GM19372 (cell line): ENCODE results near the gene TCF23.
"Not testable (repeated sequence)": the region's sequence is repeated elsewhere in the genome, so short reads cannot be mapped to it uniquely, and the experiment has no call there.

ENCODE experiments used
- ATAC-seq: cut with Tn5 transposase; IDR thresholded peaks from one replicate; pipeline ENCODE4 v1.9.1; 2021; ENCODE audit warnings: mild to moderate bottlenecking, low read depth, moderate library complexity; ENCODE audit not compliant: unreplicated experiment

TCF23 gene

DNA sequence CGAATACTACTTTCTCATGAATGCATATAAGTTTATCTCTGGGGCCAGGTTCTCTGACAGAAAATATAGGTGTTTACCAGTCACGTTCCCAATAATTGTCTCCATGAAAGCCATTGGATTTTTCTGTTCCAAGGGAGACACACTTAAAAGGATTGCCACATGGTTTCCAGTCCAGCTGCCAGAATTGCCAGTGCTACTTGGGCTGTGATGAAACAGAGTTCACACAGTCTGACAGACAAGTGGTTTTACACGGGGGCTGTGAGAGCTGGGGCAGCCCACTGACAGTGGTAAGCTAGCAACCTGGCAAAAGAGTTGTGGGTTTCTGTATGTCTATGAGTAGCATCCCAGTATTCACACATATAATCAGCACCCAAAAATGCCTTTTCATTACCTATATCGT is 35.3 kb downstream of the TCF23 start:
- ATAC-seq, result no peak

DNA sequence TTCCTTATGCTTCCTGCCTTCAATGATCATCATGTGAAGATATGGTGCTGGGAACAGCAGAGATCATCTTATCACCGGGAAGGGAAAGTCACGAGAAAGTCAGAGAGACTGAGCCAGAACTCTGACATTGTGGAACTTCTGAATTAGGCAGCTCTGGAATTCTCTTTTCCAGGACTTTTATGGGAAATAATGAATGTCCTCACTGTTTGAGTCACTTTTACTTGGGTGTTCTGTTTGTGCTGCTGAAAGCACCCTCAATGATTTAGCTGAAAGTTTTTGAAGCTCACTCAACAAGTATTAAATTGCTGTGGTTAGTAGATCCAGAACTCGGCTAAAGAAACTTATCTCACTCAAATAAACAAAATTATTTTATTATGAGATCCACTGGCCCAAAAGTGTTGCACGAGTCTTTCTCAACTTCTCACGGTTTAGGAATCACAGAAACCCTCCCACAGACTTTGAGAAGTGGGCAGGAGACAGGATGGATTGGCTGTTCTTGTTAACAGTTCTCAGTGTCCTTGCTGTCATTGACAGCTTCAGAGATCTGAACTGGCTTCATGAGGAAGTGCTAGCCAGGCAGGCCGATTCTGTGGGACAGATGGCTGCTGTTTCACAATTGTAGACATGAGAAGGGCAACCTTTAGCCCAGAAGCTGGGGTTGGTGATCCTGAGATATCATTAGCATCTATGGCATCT is 36.7 kb downstream of the TCF23 start:
- no peak for ATAC-seq

DNA sequence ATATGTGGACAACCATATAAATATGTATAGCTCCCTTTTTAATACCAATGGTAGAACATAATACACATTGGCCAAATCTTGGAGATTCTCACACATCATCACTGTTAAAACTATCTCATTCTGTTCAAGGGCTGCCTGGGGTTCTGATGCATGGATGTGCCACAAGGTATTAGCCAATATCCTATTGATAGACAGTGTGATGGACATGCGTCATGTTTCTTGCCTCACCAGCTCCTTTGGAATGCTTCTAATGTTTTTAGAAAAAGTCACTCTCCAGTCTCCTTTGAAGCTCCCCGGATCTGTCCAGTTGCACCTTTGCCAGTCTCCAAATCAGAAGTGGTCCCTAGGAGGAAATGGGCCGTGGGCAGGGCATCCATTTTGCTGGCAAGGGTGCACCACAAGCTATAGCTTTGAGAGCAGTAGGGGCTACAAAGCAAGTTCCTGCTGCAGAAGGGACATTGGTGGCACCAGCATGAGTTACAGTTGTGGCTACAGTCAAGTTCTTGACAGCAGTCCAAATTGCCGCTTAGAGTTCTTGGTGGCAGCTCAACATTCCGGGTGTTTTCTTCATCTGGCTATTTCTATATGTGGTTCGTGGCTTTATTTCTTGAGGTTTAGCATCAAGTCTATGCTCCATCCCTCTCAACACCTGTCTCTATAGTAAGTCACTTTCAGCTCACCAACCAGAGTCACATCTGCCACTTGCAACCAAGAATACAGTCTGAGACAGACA is 38.0 kb downstream of the TCF23 start:
- no peak for ATAC-seq

GRCh38 chr2:27189989-27190388 is 41.2 kb downstream of the TCF23 start:
- no peak for ATAC-seq

GRCh38 chr2:27191070-27191829 is 42.4 kb downstream of the TCF23 start:
- no peak for ATAC-seq

- no peak for ATAC-seq
Observed at GRCh38 chr2:27194538-27195354, 45.9 kb downstream of the TCF23 start.

GRCh38 chr2:27195799-27196198 is 47.0 kb downstream of the TCF23 start:
- ATAC-seq, result not testable (repeated sequence)

DNA sequence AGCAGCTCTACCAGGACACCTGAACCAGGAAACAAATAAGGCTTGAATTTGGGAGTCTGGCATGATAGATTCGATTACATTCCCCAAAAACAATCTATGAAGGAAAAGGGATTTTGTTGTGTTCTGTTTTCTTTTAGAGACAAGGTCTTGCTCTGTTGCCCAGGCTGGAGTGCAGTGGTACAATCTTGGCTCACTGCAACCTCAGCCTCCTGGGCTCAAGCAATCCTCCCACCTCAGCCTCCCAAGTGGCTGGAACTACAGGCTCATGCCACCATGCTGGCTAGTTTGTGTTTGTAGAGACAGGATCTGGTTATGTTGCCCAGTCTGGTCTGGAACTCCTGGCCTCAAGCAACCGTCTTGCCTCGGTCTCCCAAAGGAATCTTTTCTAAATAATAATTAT is 49.3 kb downstream of the TCF23 start:
- ATAC-seq, result not testable (repeated sequence)

- no peak for ATAC-seq
Observed at GRCh38 chr2:27198627-27199026, 49.8 kb downstream of the TCF23 start.

DNA sequence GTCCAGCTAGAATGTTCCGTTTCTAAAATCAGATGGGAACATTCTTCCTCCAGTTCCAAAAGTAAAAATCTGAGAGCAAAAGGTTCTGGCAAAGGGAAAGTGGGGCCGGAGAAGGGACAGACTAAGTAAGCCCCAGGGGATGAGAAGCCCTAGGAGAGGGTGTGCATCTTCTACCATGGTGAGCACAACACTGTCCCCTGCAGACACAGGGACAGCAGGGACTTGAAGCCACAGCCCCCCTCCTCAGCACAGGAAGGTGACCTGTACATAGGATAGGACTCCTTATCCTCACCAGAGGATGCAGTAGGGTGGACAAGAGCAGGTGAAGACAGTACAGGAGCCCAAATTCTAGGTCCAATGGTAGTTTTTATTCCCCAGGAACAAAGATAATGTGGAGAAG is 50.4 kb downstream of the TCF23 start:
- ATAC-seq, result no peak

- no peak for ATAC-seq
Observed at GRCh38 chr2:27201675-27202074, 52.9 kb downstream of the TCF23 start.

DNA sequence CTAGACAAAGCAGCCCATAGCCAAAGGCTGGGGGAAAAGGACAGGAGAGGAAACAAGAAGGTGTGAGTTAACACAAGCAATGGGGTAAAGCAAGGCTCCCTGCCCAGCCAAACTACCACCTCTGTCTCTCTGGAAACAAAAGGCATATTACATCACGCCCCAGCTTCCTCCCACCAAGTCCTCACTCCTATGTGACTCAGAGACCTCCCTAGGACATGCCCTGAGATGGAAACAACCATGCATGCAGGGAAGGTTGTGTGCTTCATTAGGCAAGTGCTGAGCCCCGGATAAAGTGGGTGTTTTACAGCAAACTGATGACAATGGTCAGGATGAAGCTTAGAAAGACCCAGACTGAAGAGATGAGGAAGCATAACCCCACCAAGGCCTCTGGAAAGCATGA is 54.0 kb downstream of the TCF23 start:
- no peak for ATAC-seq

- ATAC-seq, result no peak
Observed at GRCh38 chr2:27203741-27204140, 54.9 kb downstream of the TCF23 start.

DNA sequence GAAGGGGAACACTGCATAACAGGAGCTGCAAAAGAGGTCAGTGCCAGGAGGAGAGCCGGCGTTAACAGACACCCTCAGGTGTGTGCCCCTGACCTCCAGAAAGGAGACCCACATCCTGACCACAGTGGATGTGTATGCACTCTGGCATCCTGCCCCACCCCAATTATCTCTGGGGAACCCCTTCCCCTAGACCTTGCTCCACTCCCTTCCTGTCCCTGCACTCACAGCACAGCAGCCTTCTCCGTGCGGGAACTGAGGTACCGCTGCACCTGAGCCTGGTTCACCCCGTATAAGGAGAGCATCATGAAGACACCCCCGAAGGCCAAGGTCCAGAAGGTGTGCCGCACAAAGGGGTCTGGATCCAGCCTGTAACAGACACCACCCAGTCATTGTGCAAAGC is 55.8 kb downstream of the TCF23 start:
- no peak for ATAC-seq

DNA sequence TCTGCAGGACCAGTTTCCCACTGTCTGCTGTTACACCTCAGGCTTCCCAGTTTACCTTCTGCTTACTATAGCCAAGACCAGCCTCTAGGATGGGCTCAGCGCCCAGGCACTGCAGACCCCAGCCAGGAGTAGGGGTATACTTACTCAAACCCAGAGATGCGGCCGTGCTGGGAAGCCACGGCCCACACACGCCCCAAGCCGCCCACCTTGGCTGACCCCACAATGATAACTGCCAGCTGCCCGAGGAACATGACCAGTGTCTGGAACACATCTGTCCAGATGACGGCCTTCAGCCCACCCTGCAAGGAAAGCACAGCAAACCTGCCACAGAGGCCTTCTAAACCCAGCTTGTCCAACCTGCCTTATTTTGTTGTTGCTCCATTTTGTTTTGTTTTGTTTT is 56.4 kb downstream of the TCF23 start:
- no peak for ATAC-seq

DNA sequence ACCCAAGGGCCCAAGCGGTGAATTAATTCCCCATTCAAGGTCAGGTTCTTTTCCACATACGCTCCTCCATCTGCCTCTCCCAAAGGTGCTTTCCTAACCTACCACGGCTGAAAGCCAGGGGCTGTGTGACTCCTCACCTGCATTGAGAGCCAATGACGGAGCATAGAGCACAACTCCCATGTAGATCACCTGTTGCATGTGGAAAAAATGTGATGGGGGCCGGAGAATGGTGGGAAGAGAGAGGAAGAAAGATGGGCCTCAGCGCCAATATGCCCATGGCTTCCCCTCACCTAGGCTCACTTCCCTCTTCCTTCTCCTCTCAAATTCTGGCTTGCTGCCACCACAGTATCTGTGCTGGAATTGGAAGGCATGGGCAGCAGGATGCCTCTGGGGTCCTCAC is 57.5 kb downstream of the TCF23 start:
- no peak for ATAC-seq
